ENCODE measurements around the gene CAPN6.

The CAPN6 gene

DNA sequence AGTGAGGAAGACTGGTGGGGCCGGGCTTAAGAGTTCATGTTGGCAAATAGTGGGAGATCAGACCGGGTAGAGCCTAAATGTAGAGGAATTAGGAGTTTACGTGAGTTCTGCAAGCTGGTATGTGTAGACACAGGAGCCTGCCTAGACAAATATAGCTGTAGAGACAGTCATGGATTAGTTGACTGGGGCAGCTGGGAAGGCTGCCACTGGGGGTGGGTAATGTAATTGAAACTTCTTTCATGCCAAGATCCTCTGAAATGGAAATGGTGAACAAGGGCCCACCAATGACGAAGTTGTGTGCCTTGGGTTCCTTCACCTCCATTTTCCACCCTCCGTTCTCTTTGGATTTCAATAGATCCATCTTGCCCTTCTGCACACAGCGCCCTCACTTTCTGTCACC lies 11.9 kb upstream of the CAPN6 start:
- TF ChIP-seq FOXP2 (optimal IDR thresholded peaks at IDR 0.05; ENCODE audit: borderline replicate concordance, extremely low read depth, extremely low read length, insufficient read depth) (no peak), POLR2AphosphoS5 (IDR thresholded peaks at IDR 0.05; ENCODE audit: low read depth, low read length) (no peak), SIN3A (IDR thresholded peaks at IDR 0.05; ENCODE audit: borderline replicate concordance, insufficient read depth, low read length) (no peak), TAF1 (IDR thresholded peaks at IDR 0.05; ENCODE audit: borderline replicate concordance, insufficient read depth, low read length) (no peak)
- TF ChIP-seq, protein P1, sequence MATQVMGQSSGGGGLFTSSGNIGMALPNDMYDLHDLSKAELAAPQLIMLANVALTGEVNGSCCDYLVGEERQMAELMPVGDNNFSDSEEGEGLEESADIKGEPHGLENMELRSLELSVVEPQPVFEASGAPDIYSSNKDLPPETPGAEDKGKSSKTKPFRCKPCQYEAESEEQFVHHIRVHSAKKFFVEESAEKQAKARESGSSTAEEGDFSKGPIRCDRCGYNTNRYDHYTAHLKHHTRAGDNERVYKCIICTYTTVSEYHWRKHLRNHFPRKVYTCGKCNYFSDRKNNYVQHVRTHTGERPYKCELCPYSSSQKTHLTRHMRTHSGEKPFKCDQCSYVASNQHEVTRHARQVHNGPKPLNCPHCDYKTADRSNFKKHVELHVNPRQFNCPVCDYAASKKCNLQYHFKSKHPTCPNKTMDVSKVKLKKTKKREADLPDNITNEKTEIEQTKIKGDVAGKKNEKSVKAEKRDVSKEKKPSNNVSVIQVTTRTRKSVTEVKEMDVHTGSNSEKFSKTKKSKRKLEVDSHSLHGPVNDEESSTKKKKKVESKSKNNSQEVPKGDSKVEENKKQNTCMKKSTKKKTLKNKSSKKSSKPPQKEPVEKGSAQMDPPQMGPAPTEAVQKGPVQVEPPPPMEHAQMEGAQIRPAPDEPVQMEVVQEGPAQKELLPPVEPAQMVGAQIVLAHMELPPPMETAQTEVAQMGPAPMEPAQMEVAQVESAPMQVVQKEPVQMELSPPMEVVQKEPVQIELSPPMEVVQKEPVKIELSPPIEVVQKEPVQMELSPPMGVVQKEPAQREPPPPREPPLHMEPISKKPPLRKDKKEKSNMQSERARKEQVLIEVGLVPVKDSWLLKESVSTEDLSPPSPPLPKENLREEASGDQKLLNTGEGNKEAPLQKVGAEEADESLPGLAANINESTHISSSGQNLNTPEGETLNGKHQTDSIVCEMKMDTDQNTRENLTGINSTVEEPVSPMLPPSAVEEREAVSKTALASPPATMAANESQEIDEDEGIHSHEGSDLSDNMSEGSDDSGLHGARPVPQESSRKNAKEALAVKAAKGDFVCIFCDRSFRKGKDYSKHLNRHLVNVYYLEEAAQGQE (IDR thresholded peaks at IDR 0.05; ENCODE audit: insufficient read depth in 1 of 2, low read depth in 2 of 2, low read length in 2 of 2) = no peak

- TF ChIP-seq SIN3A (IDR thresholded peaks at IDR 0.05; ENCODE audit: borderline replicate concordance, insufficient read depth, low read length) (no peak), FOXP2 (optimal IDR thresholded peaks at IDR 0.05; ENCODE audit: borderline replicate concordance, extremely low read depth, extremely low read length, insufficient read depth) (no peak), POLR2AphosphoS5 (IDR thresholded peaks at IDR 0.05; ENCODE audit: low read depth, low read length) (no peak), TAF1 (IDR thresholded peaks at IDR 0.05; ENCODE audit: borderline replicate concordance, insufficient read depth, low read length) (no peak)
- TF ChIP-seq, protein P1 (IDR thresholded peaks at IDR 0.05; ENCODE audit: insufficient read depth in 1 of 2, low read depth in 2 of 2, low read length in 2 of 2) = no peak
These were observed 1.8 kb downstream of the CAPN6 start for GRCh38 chrX:111268506-111268905.

DNA sequence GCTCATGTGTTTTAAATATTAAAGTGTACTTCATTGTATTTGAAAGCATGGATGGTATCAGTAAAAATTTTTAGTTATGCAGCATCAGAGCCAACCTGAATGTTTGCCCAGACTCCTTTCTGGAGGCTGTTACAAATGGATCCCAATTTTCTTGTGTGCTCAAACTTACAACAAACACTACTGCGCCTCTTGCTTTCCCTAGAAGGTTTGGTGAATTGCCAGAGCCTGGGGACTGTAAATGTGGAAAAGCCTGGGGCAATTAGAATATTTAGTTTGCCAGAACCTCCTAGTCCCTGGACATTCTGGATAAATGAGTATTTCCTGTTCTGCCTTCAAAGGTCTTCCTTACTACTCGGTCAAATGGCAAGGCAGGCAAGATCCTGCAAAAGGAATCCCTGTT lies 4.8 kb downstream of the CAPN6 start:
- TF ChIP-seq SIN3A (IDR thresholded peaks at IDR 0.05; ENCODE audit: borderline replicate concordance, insufficient read depth, low read length) (no peak), FOXP2 (optimal IDR thresholded peaks at IDR 0.05; ENCODE audit: borderline replicate concordance, extremely low read depth, extremely low read length, insufficient read depth) (no peak), POLR2AphosphoS5 (IDR thresholded peaks at IDR 0.05; ENCODE audit: low read depth, low read length) (no peak), TAF1 (IDR thresholded peaks at IDR 0.05; ENCODE audit: borderline replicate concordance, insufficient read depth, low read length) (no peak)
- TF ChIP-seq, protein P1 (IDR thresholded peaks at IDR 0.05; ENCODE audit: insufficient read depth in 1 of 2, low read depth in 2 of 2, low read length in 2 of 2) = no peak

GRCh38 chrX:111264385-111264784 lies 5.9 kb downstream of the CAPN6 start:
- no peak for TF ChIP-seq FOXP2 (optimal IDR thresholded peaks at IDR 0.05; ENCODE audit: borderline replicate concordance, extremely low read depth, extremely low read length, insufficient read depth)
- TF ChIP-seq POLR2AphosphoS5 (IDR thresholded peaks at IDR 0.05; ENCODE audit: low read depth, low read length) = no peak
- TF ChIP-seq, protein P1 (IDR thresholded peaks at IDR 0.05; ENCODE audit: insufficient read depth in 1 of 2, low read depth in 2 of 2, low read length in 2 of 2) = no peak
- TF ChIP-seq SIN3A (IDR thresholded peaks at IDR 0.05; ENCODE audit: borderline replicate concordance, insufficient read depth, low read length) = no peak
- TF ChIP-seq TAF1 (IDR thresholded peaks at IDR 0.05; ENCODE audit: borderline replicate concordance, insufficient read depth, low read length) = no peak

GRCh38 chrX:111262086-111262485 lies 8.2 kb downstream of the CAPN6 start:
- TF ChIP-seq TAF1 (IDR thresholded peaks at IDR 0.05; ENCODE audit: borderline replicate concordance, insufficient read depth, low read length) (no peak), SIN3A (IDR thresholded peaks at IDR 0.05; ENCODE audit: borderline replicate concordance, insufficient read depth, low read length) (no peak), POLR2AphosphoS5 (IDR thresholded peaks at IDR 0.05; ENCODE audit: low read depth, low read length) (no peak), FOXP2 (optimal IDR thresholded peaks at IDR 0.05; ENCODE audit: borderline replicate concordance, extremely low read depth, extremely low read length, insufficient read depth) (no peak)
- TF ChIP-seq, protein P1 (IDR thresholded peaks at IDR 0.05; ENCODE audit: insufficient read depth in 1 of 2, low read depth in 2 of 2, low read length in 2 of 2) = no peak

Data from PFSK-1 (cell line).